Nephron (organoid): ENCODE measurements around the gene DMRTC2.

Experiments
- H3K27ac Mint-ChIP-seq, 3 experiments: 2 replicates each; pipeline ENCODE4 v1.8.0; 2020; ENCODE audit warnings: mixed read lengths in 3 of 3, mild to moderate bottlenecking in 2 of 3, moderate library complexity in 1 of 3
- H3K27me3 Mint-ChIP-seq: 2 replicates; pipeline ENCODE4 v1.8.0; 2021; ENCODE audit warnings: low read depth, mild to moderate bottlenecking, moderate library complexity, mixed read lengths
- H3K36me3 Mint-ChIP-seq: 2 replicates; pipeline ENCODE4 v1.8.0; 2020; ENCODE audit warnings: low read depth, mixed read lengths
- H3K4me1 Mint-ChIP-seq: 2 replicates; pipeline ENCODE4 v1.8.0; 2020; ENCODE audit warnings: mixed read lengths
- H3K4me3 Mint-ChIP-seq, 3 experiments: 2 replicates each; pipeline ENCODE4 v1.8.0; 2020; ENCODE audit warnings: mild to moderate bottlenecking in 3 of 3, mixed read lengths in 3 of 3, moderate library complexity in 2 of 3
- H3K9me3 Mint-ChIP-seq: 2 replicates; pipeline ENCODE4 v1.8.0; 2020; ENCODE audit warnings: mixed read lengths
- CTCF ChIP-seq, 3 experiments: fragments of 200-600 bp; sonication (generic); IDR thresholded peaks; one replicate each; pipeline ENCODE4 v1.5.0; 2021; ENCODE audit warnings: antibody characterized with exemption in 3 of 3; ENCODE audit not compliant: unreplicated experiment in 3 of 3

DMRTC2 gene

GRCh38 chr19:41879080-41879479 is 34.2 kb downstream of the DMRTC2 start:
- Mint-ChIP-seq H3K27ac (no peak overlapping the region), H3K9me3 (no peaks in the 10 kb centered on the region), H3K4me1 (no peaks in the 10 kb centered on the region), H3K27me3 (peaks cover 15% of the 10 kb centered on the region), H3K36me3 (no peaks in the 10 kb centered on the region), H3K4me3 (no peak overlapping the region)
- no peak for TF ChIP-seq CTCF (IDR thresholded peaks at IDR 0.05; ENCODE audit: unreplicated experiment in 3 of 3)

- Mint-ChIP-seq H3K36me3 (no peaks in the 10 kb centered on the region), H3K4me1 (peaks cover 2% of the 10 kb centered on the region), H3K27me3 (peaks cover 15% of the 10 kb centered on the region), H3K9me3 (no peaks in the 10 kb centered on the region), H3K4me3 (peak overlapping the region; percentile 35 to 68 (median 49)), H3K27ac (no peak overlapping the region)
- TF ChIP-seq CTCF (IDR thresholded peaks at IDR 0.05; ENCODE audit: unreplicated experiment in 3 of 3), result no peak
Observed at GRCh38 chr19:41879670-41880328, 35.0 kb downstream of the DMRTC2 start.

- Mint-ChIP-seq H3K27ac (no peak overlapping the region), H3K36me3 (no peaks in the 10 kb centered on the region), H3K27me3 (peaks cover 15% of the 10 kb centered on the region), H3K9me3 (no peaks in the 10 kb centered on the region), H3K4me3 (peak overlapping the region; percentile 35 to 68 (median 49)), H3K4me1 (peaks cover 6% of the 10 kb centered on the region)
- TF ChIP-seq CTCF (IDR thresholded peaks at IDR 0.05; ENCODE audit: unreplicated experiment in 3 of 3), result no peak
Observed at GRCh38 chr19:41880329-41880708, 35.5 kb downstream of the DMRTC2 start.

- TF ChIP-seq CTCF (IDR thresholded peaks at IDR 0.05; ENCODE audit: unreplicated experiment in 3 of 3), result no peak
- Mint-ChIP-seq H3K4me1 (peaks cover 11% of the 10 kb centered on the region), H3K27ac (peak within 1 kb of the TSS; percentile 72 to 98 (median 90)), H3K4me3 (peak within 1 kb of the TSS; percentile 97 to 100 (median 99)), H3K36me3 (no peaks in the 10 kb centered on the region), H3K9me3 (no peaks in the 10 kb centered on the region), H3K27me3 (peaks cover 12% of the 10 kb centered on the region)
Observed at GRCh38 chr19:41882568-41883462, 38.0 kb downstream of the DMRTC2 start, which contains the start of gene ARHGEF1. Gene ARHGEF1 (plus strand): TSS chr19:41883184. CDS start chr19:41888083, 4,899 bp downstream.

GRCh38 chr19:41883463-41883820 is 38.6 kb downstream of the DMRTC2 start:
- Mint-ChIP-seq H3K27me3 (peaks cover 12% of the 10 kb centered on the region), H3K4me1 (peaks cover 11% of the 10 kb centered on the region), H3K4me3 (peak overlapping the region; percentile 97 to 100 (median 99)), H3K36me3 (no peaks in the 10 kb centered on the region), H3K27ac (peak overlapping the region; percentile 72 to 98 (median 90)), H3K9me3 (no peaks in the 10 kb centered on the region)
- TF ChIP-seq CTCF (IDR thresholded peaks at IDR 0.05; ENCODE audit: unreplicated experiment in 3 of 3), result no peak
